ENCODE data around the gene LDLRAD3.

LDLRAD3 gene

DNA sequence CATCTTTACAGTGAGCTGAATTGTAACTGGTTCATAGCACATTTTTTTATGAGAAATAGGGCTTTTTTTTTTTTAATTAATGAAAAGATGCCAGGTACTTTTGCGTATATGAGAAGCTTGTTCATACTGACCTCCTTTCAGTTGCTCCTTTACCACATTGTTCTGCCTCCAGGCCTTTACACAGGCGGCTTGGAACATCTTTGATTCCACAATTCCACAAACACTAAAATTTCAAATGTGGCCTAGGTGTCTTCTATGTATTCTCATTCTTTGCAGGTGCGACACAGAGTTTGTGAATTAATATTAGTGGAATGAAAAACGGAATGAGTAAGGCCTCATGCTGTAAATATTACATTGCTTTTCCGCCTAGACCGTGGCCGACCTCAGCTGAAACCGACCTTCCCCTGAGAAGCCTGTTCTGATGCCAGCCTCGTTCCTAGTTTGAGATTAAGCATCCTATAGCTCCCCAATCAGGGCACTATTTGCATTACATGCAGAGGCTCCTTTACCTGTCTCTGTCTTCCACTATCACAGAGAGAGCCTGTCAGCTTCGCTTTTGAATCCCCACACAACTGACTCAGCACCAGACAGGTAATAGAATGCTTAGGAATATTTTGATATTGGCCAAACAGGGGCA, 125.8 kb downstream of the LDLRAD3 start:
- in situ Hi-C loops (cut with MboI; ENCODE audit: low sequenced_read_pairs): no loop called here

DNA sequence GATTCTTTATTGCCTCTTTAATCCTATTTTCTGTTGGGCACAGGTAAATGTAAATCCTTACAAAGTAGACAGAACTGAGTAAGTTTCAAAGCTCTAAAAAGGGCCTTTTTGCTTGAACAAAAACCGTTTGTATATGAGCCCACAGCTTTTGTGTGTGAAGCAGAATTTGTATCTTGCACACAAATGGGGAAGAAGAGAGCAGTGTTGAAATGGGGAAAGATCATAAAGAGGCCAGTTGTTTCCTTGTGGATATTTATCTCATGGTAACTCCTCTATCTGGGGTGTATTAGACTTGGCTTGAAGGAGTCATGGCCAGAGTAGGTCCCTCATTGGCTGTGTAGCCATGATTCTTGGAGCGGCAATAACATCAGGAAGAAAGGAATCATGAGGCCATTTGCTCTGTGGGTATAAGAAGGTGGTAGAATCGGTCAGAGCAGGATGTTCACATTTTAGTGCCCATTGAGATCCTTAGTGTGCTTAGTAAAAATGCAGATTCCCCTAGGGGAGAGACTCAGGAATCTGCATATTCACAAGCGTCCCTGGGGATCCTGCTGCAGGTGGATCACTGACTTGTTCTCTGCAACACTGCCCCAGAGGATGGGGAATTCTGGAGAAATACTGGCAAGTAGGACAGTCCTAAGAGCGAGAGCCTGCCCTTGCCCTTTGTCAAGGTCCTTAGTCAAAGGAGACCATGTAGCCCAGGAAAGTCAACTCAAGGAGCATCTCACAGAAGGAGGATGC, 126.5 kb downstream of the LDLRAD3 start:
- in situ Hi-C loops (cut with MboI; ENCODE audit: low sequenced_read_pairs): no loop called here

DNA sequence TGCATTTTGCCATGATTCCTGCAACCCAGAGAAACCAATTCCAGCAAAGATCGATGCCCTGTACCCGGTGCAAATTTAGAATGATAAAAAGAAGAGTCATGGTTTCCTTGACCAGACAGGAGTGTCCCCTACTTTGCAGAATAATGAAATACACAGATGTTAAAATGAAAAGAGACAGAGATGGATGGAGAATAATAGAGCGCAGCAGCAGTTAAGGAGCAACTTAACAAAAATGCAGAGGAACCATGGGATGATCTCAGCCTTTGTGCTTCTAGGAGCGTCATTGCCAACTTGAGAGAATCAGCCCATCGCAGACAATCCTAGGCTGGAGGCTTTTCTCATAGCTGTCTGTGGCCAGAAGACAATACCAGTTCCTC, 127.1 kb downstream of the LDLRAD3 start:
- in situ Hi-C loops (cut with MboI; ENCODE audit: low sequenced_read_pairs): no loop called here

DNA sequence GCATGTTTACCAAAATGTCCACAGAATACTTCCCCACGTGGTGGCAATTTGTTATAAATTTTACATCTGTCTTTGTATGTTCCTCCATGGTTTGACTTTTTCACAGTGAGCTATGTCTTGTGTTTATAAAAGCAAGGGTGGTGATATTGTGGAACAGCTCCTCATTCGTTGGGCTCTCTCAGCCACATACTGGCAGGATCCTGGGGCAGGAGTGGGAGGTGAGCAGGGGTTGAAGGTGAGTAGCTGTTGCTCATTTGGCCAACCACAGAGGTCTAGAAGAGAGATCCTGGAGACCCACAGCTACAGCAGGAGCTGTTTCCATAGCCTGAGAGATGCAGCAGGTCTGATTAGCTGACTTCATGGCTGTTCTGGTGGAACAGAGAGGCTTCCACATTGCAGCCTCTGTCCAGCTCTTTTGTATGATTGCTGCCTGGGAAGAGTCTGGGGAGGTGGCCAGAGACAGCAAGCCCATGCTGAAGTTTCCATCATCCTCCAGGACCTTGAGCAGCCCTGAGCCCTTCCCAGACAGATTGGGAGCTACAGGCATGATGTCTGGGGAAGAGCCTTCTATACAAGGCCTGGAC, 128.1 kb downstream of the LDLRAD3 start:
- in situ Hi-C loops (cut with MboI; ENCODE audit: low sequenced_read_pairs): no loop called here

DNA sequence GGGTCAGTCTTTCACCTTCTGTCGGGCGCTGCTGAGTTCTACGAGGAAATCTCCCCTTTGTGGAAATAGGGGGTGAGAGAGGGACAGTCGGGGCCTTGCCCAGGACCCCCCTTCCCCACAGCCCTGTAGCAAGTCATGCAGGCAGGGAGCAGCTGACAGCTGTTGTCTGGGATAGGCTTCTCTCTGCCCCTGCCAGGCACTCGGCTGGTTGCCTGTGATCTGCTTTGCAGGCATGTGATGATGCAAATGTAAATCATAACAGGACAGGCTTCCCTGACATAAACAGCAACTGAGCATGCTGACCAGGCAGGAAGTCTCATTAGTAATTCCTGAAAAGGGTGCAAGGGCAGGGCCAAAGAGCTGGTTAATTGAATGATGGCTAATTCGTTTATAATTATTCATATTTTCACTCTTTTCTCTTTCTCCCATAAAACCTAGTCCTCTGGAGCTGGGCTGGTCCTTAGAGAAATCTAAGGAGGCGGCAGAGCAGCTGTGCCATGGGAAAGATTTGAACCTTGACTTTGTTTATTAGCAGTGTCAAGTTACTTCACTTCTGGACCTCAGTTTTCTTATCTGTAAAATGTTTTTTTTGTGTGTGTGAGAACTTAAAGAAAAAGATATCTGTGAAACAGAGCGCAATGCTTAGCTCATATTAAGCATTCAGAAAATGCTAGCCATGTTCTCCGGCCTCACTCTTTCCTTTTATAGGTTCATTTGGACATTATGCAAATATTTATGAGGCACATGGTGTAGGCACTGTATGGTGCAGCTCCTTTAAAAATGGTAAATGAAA, 129.7 kb downstream of the LDLRAD3 start:
- in situ Hi-C loops (cut with MboI; ENCODE audit: low sequenced_read_pairs): no loop called here

DNA sequence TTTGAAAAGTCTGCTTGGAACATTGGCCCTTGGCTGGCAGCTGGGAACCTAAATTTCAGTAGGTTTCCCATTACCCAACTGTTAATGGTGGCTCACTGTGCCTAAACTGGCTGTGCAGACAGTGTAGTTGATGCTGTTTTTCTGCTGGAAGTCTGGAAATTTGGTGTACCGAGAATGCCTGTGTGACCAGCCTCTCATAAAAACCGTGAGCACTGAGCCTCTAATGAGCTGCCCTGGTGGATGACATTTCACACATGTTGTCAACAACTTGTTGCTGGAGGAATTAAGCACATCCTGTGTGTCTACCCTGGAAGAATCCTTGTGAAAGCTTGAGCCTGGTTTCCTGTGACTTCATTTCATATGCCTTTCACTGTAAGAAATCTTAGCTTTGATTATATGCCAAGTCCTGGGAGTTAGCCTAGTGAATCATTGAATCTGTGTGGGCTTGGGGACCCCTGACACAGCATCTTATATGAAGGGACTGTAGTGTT, 131.1 kb downstream of the LDLRAD3 start:
- in situ Hi-C loops (cut with MboI; ENCODE audit: low sequenced_read_pairs): no loop called here

DNA sequence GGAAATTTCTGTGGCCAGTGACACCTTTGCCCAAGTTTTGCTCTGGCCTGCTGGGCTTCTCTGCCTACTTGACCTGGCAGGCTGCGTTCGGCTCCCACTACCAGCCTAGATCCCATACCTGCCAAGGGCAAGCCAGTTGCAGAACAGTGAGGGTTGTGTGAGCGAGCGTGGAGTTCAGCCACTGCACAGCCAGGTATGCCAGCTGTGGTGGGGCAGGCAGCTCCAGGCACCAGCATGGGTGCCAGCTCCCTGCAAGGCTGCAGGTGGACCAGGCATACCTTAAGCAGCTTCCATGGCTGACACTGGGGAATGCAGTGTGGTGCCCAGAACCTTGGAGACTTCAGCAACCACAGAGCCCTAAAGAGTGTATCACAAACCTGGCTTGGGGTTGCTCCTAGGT, 133.5 kb downstream of the LDLRAD3 start:
- in situ Hi-C loops (cut with MboI; ENCODE audit: low sequenced_read_pairs): no loop called here

DNA sequence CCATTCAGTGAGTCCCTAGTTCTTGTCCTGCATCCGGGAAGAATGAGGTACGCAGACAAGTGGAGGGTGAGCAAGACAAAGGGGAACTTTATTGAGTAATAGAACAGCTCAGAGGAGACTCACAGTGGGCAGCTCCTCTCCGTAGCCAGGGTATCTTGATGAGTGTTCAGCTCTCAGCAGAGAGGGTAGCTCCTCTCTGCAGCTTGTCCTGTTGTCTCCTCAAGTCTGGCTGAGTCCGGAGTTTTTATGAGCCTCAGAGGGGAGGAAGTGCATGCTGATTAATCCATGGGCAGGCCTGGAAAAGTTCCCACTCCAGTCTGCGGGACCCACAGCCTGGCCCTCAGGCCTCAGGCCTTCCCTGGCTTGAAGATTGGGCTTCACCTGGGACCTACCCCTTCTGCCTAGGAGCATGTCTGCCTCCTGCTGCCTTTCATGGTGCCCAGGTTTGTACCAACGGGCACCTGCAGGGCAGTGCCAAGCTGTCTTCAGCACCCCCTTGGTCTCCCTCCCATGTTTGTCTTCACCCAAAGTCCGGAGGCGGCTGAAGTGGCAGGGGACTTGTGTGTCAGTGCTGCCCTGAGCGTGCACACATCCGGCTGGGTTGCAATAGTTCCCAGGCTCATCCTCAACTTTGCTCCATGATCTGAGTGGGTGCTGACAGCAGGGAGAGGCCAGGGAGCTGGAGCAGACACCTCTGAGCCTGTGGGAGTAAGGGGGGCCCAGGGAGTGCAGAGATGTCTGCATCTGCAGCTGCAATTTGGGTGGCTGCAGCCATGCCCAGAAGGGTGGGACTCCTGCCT, 134.2 kb downstream of the LDLRAD3 start:
- in situ Hi-C loops (cut with MboI; ENCODE audit: low sequenced_read_pairs): no loop called here

DNA sequence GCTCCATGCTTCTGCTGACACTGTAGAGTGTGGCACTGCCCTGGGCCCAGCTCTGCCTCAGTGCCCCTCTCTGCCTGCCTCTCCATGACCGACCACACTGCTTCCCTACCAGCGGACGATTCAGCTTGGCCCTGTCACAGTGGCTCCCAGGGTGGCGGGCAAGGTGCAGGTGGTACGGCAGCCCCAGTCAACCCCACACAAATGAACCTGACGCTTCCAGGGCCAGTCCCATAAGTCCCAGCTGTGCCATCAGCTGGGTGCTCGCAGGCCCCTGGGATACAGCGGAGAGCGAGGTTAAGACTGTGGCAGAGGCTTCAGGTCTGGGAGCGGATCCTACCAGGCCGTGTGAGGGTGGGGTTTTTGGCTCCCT, 134.8 kb downstream of the LDLRAD3 start:
- in situ Hi-C loops (cut with MboI; ENCODE audit: low sequenced_read_pairs): no loop called here

DNA sequence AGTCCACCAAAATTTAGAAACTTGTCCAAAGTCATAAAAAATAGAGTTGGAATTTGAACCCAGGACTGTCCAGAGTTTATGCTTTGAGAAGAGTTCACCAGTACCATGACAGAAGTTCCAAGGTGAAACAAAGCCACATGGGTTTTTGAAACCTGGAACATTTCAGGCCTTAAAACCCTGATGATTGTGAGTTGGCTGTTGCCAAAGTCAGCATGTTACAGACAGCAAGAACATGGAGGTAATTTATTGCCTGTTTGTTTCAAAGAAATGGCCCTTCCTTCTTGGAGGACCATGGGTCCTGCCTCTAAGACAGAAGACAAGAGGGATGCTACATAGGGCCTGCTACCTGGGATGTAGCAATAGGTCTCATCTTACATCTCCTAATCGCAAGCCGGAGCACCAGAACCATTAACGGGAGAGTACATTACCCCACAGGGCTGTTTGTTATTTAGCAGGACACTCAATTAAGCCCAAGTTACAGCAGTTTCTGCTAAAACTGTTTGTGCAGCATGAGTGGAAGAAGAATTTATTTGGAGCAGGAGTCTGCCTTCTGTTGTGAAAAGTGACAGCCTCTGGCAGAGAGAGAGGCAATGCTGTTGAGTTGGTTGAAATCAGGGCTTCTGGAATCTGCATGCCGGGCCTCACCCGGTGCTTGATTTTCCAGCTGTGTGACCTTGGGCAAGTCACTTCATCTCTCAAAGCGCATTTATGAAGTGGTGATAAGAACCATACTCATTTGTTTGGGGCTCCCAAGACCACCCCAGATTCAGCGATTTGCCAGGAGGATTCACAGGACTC, 136.2 kb downstream of the LDLRAD3 start:
- in situ Hi-C loops (cut with MboI; ENCODE audit: low sequenced_read_pairs): no loop called here

DNA sequence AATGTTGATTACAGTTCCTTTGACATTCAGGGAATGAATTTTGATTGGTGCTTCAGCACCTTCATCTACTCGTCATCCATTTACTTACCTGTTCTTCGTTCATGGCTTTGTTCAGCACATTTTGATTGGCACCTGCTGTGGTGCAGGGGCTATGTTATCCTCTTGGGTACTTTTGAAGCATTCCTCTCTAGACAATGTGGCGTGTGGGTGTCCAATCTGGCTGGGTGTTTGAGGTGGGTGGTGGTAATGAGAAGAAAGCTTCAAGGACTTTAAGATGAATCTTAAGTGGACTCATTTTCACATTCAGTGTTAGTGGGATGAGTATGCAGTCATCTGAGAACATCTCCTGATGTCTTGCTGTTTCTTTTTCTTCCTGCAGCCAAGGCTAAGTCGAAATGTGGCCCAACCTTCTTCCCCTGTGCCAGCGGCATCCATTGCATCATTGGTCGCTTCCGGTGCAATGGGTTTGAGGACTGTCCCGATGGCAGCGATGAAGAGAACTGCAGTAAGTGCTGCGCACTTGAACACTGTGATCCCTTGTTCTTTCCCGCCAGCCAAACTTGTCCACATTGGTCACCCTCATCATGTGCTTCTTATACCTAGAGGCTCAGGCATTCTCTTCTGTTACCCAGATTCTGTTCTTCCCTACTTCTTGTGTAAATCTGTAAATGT, 137.5 kb downstream of the LDLRAD3 start:
- in situ Hi-C loops (cut with MboI; ENCODE audit: low sequenced_read_pairs): no loop called here

DNA sequence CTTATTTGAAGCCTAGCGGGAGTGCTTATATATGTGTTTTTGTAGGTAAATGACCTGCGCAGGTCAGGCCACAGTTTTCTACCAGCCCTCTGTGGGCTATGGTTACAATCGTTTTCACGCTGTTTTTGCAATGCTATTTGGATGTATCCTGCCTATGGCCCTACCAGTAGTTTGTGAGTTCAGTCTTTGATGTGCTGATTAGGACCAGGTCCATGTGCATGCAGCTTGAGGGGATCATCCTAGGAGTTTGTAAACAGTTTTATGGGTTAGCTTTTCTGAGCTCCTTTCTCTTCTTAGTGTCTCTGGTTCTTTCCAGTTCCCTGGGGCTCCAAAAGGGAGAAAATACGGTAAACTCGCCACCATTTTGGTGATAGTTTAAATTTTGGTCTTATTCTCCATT, 142.5 kb downstream of the LDLRAD3 start:
- in situ Hi-C loops (cut with MboI; ENCODE audit: low sequenced_read_pairs): no loop called here

DNA sequence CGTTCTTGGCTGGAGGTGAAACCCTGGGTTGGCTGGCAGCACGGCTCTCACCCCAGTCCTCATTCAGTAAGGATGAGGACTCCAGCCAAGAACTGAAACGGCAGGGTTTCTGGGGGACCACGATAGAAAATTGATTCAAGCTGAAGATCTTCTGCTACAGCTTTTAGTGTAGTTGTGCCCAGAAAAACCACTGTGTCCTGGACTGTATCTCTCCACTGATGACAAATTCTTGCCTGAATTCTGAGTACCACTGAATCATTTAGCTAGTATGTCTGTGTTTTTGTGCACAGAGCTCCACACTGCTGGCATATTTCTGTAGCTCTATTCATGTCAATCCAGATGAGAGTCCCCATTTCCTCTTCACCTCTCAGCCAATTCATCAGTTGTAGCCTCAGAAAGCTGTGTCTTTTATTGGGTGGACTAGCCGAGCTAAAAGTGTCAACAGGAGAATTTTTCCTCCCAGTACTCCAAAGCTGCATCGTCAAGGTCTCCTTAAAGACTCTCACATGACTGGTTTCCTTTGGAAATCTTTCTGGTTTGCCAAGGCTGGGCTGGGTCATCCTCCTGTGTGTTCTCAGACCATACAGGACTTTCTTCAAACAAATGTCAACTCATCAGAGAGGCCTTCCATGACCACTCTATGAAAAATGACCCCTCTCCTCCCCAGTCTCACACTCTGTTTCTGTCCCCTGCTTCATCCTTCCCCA, 144.6 kb downstream of the LDLRAD3 start:
- in situ Hi-C loops (cut with MboI; ENCODE audit: low sequenced_read_pairs): no loop called here

DNA sequence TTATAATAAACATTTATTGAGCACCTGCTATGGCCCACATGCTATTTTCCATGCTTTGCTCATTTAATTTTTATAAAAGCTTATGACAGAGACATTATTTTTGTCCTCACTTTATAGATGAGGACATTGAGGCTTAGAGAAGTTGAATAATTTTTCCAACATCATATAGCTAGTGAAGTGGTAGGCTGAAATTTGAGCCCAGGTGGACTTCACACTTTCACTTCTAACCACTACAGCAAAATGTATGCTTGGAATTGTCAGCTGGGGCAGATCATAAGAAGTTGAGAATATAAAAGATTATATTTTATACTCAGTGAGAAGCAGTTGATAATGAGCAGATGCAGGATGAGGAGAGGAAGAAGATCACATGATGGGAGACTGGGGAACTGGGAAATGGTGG, 146.1 kb downstream of the LDLRAD3 start:
- in situ Hi-C loops (cut with MboI; ENCODE audit: low sequenced_read_pairs): no loop called here

DNA sequence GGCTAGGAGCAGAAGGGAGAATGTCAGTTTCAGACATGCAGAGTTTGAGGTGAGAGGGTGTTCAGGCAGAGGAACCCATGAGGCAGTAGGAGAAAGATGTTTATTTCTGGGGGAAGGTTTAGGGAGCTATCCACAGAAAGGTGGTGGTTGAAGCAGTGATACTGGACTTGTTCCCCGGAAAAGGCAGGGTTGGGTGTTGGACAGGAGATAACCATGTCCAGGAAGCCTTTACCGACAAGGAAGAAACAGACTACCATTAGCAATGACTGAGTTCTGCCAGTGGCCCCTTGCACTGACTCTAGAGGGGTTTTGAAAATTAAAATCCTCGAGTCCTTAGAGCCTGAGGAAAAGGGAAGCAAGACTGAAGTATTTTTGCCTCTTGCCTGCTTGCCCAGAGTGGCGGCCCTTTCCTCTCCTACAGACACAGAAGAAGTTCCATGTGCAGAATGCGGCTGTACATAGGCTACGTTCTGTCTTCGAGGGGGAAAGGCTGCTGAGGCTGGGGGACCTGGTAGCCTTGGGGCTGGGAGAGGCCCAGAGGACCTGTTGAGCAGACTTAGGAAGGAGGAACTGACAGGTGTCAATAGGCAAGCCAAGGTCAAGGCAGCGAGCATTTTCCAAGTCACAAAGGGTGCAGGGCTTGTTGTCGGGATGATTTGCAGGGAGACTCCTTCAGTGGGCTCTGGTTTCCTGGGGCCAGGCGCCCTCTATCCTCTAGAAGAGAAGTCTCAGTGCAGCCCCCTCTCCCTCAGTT, 146.7 kb downstream of the LDLRAD3 start:
- in situ Hi-C loops (cut with MboI; ENCODE audit: low sequenced_read_pairs): no loop called here

DNA sequence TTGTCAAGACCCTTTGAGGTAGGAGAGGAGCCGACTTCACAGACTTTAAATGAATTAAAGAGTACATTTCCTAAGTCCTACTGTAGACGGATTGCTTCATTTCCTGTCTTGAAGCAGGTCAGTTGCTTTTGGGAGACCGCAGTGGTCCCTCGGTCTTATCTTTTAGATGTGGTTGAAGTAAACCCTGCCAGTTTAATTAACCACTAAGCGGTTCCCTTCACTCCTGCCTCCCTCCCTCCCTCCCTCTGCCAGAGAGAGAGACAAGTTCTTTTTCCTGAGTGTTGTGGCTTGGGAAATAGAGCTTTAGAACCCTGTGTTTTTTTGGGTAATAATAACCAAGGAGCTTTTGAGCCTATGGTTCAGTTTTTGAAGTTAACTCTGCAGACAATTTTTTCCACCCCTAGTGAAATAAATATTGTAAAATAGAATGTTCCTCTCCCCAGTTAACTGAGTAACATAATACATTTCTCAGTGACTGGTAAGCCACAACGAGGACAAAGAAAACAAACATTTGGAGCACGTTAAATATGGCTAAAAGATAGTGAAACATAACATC, 147.5 kb downstream of the LDLRAD3 start:
- in situ Hi-C loops (cut with MboI; ENCODE audit: low sequenced_read_pairs): no loop called here

DNA sequence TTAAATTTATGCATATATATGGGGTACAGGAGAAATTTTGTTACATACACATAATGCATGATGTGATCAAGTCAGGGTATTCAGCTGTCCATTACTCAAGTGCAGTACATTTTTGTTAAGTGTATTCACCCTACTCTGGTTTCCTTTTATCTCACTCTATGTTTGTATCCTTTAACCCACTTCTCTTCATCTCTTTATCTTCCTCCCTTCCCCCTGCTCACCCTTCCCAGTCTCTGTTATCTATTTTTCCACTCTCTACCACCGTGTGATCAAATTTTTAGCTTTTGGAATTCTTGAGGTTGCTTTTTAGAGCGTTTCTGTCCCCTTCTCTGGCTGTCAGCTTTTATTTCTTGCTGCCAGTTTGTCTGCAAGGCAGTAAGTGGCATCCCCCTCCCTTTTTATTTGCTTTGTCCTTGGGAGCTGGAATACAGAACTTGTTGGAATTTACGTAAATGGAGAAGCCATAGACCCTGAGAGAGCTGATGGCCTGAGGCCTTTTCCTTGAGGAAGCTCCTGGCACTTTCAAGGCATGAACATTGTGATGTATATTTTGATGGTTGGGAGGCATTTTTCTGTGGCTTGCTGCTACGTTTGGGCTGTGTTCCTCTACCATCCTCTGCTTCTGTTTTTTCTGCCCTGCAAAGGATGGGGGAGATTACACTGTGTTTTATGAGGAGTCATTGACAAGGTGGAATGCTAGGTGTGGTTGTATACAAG, 148.6 kb downstream of the LDLRAD3 start:
- in situ Hi-C loops (cut with MboI; ENCODE audit: low sequenced_read_pairs): no loop called here
